Raji (cell line): ENCODE data around the gene GPR21.

Experiments
- POLR2A ChIP-seq: IDR thresholded peaks from 2 replicates; pipeline ENCODE4 v1.6.1; 2011; ENCODE audit warnings: low read depth, low read length, control low read depth; ENCODE audit not compliant: insufficient read depth

The GPR21 gene

GRCh38 chr9:123044586-123044985, 11.1 kb downstream of the GPR21 start:
- TF ChIP-seq POLR2A = no peak

DNA sequence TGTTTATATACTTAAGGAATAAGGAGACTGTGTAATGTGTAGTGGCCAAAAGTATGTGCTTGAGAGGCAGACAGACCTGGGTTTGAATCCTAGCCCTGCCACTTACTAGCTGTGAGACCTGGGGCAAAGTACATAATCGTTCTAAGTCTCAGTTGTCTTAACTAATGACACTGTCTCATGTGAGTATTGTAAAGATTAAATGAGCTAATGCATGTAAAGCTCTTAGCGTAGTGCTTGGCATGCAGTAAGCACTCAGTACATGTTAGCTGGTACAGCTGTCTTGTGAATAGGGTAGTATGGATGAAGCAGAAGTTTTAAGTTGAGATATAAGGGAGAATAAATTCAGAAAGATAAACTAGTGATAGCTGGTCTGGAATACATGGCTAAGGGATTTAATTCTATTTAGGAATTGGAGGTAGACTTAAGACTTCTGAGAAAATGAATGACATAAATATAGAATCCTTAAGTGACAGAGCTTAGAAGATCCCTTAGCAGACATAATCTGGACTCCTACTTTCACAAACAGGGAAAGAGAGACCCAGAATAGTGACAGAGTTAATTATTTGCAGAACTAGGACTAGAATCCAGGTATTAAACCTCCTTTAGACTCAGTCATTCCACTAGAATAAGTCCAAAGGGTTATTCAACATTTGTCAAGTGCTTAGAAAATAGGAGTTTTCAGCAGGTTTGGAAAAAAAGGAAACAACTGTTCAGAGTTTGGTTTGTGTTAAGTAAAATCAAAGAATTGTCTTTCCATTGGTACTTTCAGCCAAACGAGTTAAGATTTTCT, 13.1 kb downstream of the GPR21 start:
- TF ChIP-seq POLR2A = no peak

GRCh38 chr9:123048748-123049147, 15.3 kb downstream of the GPR21 start:
- no peak for TF ChIP-seq POLR2A

DNA sequence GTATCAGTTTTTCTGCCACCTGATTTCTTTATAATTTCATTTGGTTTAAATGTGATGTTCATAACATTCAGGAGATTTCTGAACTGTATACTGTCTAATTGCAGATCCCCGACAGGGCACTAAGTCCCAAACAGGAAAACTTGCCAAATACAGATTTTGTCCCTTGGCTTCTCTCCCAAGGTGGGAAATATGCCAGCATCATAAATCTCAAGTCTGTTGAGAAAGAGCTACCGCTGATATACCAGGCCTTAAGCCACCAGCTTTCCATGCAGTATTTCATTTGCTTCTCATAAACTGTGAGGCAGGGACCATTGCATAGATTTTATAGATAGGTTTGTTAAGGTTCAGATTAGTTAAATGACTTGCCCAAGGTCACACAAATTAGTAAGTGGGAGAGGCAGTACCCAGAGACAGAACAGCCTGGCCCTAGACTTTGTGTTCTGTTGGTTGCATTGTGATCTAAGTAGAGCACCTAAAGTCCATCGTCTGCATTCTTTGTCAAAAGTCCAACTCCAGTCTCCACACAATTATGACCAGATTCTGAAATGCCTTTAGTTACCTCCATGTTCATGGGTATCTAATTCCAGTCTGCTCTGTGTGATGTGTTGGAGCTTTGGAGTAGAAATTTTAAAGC, 16.2 kb downstream of the GPR21 start:
- TF ChIP-seq POLR2A = no peak

DNA sequence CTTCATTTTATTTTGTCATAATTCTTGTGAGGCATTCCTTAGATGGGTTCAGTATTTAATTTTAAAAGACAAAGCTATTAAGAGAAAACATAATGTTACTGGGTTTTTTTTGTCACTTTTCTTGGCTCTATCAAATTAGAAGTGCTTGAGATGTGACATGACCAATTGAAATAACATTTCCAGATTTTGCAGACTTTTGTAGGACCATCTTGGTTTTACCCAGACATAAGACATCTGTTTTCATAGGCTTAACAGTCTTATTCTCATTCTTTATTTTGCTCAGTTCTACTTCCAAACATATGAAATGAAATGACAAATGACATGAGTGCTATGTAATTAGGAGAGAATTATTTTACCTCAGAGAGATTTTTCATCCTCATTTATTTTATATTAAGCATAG, 19.6 kb downstream of the GPR21 start:
- no peak for TF ChIP-seq POLR2A

- TF ChIP-seq POLR2A = no peak
These were observed 20.2 kb downstream of the GPR21 start for GRCh38 chr9:123053711-123054110.

- TF ChIP-seq POLR2A = no peak
These were observed 25.4 kb downstream of the GPR21 start for GRCh38 chr9:123058834-123059233.

GRCh38 chr9:123059472-123060220, 26.2 kb downstream of the GPR21 start:
- no peak for TF ChIP-seq POLR2A

DNA sequence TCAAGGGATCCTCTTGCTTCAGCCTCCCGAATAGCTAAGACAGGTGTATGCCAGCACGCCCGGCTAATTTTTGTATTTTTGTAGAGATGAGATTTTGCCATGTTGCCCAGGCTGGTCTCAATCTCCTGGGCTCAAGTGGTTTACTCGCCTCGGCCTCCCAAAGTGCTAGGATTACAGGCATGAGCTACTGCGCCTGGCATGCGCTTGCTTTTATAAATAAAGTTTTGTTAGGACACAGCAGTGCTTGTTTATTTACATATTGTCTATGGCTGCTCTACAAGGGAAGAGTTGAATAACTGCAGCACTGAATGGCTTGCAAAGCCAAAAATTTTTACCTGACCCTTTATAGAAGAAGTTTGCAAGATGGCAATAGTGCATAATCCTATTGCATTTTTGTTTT, 27.7 kb downstream of the GPR21 start:
- no peak for TF ChIP-seq POLR2A

- TF ChIP-seq POLR2A = no peak
These were observed 29.1 kb downstream of the GPR21 start for GRCh38 chr9:123062351-123063176.

DNA sequence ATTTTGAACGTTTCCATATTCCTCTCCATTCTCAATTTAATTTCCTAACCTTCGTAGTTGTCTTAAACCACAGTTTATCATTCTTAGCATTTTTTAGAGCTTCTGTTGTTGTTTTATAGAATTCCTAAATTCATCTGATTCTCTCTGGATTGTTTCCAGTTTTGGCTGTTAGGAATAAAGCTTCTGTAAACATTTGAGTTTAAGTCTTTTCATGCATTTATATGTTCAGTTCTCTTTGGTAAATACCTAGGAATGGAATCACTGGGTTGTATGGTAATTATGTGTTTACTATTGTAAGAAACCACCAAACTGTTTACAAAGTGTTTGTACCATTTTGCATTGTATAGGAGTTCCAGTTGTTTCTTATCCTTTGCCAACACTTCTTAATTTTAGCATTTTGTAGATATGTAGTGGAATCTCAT, 29.7 kb downstream of the GPR21 start:
- TF ChIP-seq POLR2A = no peak

DNA sequence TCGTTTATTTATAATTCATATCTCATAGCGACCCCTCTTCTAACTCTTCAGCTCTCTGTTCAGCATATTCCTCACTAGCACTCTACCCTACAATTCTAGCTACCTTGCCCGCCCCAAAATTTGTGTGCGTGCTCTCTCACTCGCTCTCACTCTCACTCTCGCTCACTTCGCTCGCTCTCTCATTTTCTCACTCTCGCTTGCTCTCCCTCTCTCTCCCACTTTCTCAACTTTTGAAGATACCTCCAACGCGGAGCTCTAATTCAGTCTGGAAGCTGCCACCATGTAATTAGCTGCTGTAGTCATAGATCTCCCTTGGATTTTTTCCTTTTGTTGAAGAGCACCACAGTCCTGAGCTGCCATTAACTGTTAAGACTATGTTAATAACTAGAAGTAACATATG, 30.4 kb downstream of the GPR21 start:
- TF ChIP-seq POLR2A = no peak

- no peak for TF ChIP-seq POLR2A
These were observed 31.2 kb downstream of the GPR21 start for GRCh38 chr9:123064716-123065115.

DNA sequence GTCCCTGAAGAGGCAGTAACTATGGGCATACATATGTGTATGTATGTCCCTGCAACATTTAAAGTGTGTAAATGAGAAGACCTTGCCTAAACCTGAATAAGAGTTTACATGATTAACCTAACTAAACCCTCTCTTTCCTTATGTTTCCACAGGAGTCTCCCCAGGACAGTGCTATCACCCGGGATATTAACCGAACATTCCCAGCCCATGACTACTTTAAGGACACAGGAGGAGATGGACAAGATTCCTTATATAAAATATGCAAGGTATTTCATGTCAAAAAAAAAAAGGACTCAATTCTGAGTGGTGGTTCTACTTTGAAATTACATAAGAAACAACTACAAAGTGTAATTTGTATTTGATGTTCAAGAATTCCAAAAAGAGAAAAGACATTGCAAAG, 31.7 kb downstream of the GPR21 start:
- no peak for TF ChIP-seq POLR2A

DNA sequence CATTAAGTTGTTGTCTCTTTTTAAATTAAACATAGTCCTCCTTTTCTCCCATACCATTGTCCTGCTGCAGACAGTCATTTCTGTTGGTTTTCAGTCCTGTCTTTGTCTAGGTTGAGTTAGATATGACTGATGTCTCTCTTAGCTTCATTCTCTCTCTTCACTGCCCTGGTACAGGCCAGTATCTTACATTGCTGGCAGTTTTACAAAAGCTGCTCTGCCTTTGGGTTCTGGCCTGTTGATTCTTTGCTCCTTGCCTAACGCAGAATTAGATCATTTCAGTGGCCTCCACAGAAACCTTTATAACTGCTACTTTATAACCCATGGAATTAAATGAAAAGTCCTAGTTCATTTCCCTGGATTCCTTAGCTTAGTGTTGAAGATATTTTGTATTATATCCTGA, 33.7 kb downstream of the GPR21 start:
- no peak for TF ChIP-seq POLR2A
